Measurements from ENCODE around the gene TNS3. TPM values are rescaled to one million over a fixed set of nuclear protein-coding genes. Genes with fewer than 3 reads are reported as not detected.
A peak's percentile ranks its signal among the peaks of the same experiment; 100 is the strongest.

TNS3 gene
- total RNA-seq, 1 experiment from 2014 or later = 9.5 TPM

DNA sequence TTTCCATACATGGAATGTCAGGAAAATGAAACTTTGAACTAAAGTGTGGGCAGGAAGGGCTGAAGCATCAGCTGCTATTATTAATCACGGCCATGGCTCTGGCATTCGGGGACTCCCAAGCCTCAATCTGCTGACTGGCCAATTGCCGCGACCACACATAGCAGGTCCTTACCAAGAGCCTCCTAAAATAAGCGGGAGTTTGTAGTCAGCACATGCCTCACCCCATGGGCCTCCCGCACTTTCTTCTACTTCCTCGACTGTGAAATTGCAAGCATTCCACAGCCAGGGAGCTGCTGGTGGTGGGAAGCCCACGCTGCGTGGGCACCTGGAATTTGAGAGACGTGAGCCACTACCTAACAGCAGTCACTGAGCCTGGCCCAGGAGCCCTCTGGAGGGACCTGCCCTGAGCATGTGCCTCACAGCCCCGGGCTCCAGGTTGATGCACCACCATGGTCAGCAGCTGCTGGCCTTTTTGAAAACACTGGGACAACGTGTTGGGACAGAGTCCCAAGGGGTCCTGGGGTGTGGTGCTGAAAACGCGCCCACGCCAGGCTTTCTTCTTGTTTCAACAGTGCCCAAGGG, 211.4 kb downstream of the TNS3 start:
- Histone ChIP-seq H4K5ac (ENCODE audit: insufficient read length, low read depth, low read length) (no peak overlapping the region), H2AK5ac (ENCODE audit: insufficient read length, low read length) (no peak overlapping the region), H3K27me3 (ENCODE audit: insufficient read depth, low read length) (no peaks in the 10 kb centered on the region), H3K23me2 (ENCODE audit: insufficient read length, low read depth, low read length, poor library complexity, severe bottlenecking) (no peaks in the 10 kb centered on the region), H2BK12ac (ENCODE audit: insufficient read length, low read depth, low read length) (no peak overlapping the region), H3K9me3 (ENCODE audit: control insufficient read depth, low read depth, low read length) (no peaks in the 10 kb centered on the region), H3K79me2 (ENCODE audit: insufficient read depth, low read length) (no peaks in the 10 kb centered on the region), H4K91ac (ENCODE audit: insufficient read length, low read depth, low read length) (no peak overlapping the region), H3K27ac (ENCODE audit: insufficient read length, low read depth, low read length) (no peak overlapping the region), H3K79me1 (ENCODE audit: insufficient read depth, low read depth, low read length, poor library complexity, severe bottlenecking) (no peaks in the 10 kb centered on the region), H2BK15ac (ENCODE audit: low read depth, low read length) (no peak overlapping the region), H2BK20ac (ENCODE audit: low read depth, low read length, poor library complexity, severe bottlenecking) (no peak overlapping the region), H3K9ac (ENCODE audit: extremely low read depth, insufficient read length, low read length) (no peak overlapping the region), H3T11ph (ENCODE audit: low read length) (no peak overlapping the region), H2AFZ (ENCODE audit: low read length) (no peak overlapping the region), H3K18ac (ENCODE audit: insufficient read length, low read depth, low read length) (no peak overlapping the region), H3K4me2 (ENCODE audit: insufficient read depth, insufficient read length, low read length) (no peak overlapping the region), H3K4me1 (ENCODE audit: insufficient read depth, low read length) (peaks cover 2% of the 10 kb centered on the region; the same call in 1 of the 2 replicates), H3K4ac (ENCODE audit: low read depth, low read length) (no peak overlapping the region), H4K20me1 (ENCODE audit: control insufficient read depth, insufficient read depth, insufficient read length) (no peaks in the 10 kb centered on the region), H3K23ac (ENCODE audit: insufficient read length, low read depth, low read length) (no peak overlapping the region), H2BK120ac (ENCODE audit: low read depth, low read length, poor library complexity, severe bottlenecking) (no peak overlapping the region), H2BK5ac (ENCODE audit: insufficient read length, low read length) (no peak overlapping the region), H4K8ac (replicated peaks; ENCODE audit: insufficient read length, low read depth, low read length) (no peak overlapping the region), H3K56ac (ENCODE audit: insufficient read length, low read depth, low read length) (no peak overlapping the region), H3K14ac (ENCODE audit: insufficient read depth, low read length) (no peak overlapping the region)
- no peak for DNase-seq
- TF ChIP-seq, protein P1, sequence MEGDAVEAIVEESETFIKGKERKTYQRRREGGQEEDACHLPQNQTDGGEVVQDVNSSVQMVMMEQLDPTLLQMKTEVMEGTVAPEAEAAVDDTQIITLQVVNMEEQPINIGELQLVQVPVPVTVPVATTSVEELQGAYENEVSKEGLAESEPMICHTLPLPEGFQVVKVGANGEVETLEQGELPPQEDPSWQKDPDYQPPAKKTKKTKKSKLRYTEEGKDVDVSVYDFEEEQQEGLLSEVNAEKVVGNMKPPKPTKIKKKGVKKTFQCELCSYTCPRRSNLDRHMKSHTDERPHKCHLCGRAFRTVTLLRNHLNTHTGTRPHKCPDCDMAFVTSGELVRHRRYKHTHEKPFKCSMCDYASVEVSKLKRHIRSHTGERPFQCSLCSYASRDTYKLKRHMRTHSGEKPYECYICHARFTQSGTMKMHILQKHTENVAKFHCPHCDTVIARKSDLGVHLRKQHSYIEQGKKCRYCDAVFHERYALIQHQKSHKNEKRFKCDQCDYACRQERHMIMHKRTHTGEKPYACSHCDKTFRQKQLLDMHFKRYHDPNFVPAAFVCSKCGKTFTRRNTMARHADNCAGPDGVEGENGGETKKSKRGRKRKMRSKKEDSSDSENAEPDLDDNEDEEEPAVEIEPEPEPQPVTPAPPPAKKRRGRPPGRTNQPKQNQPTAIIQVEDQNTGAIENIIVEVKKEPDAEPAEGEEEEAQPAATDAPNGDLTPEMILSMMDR (conservative IDR thresholded peaks at IDR 0.05) = no peak
- H3K27ac Mint-ChIP-seq = peak overlapping the region in 2 of 3 experiments; percentile 15 to 50; a peak in 3 of 7 replicates
- no peaks in the 10 kb centered on the region for H3K9me3 Mint-ChIP-seq
- peaks cover 14 to 19% of the 10 kb centered on the region in 2 experiments for H3K4me1 Mint-ChIP-seq
- no peak overlapping the region; a peak in 1 of 5 replicates for H3K4me3 Mint-ChIP-seq
- H3K27me3 Mint-ChIP-seq (ENCODE audit: low read depth) = no peaks in the 10 kb centered on the region; the same call in 1 of the 2 replicates
- WGBS (ENCODE audit: extremely low coverage, insufficient read length, low lambda C conversion rate) = no CpG with 5 or more reads among the region's 15 CpGs
- H3K36me3 Mint-ChIP-seq (ENCODE audit: insufficient read depth in 1 of 3, low read depth in 3 of 3) = peaks cover 3 to 14% (median 7%) of the 10 kb centered on the region in 3 experiments; a peak in 5 of 7 replicates
